Measurements from ENCODE around the gene LRRC14B. TPM values are rescaled to one million over a fixed set of nuclear protein-coding genes. Genes with fewer than 3 reads are reported as not detected.
"Not testable (repeated sequence)": the region's sequence is repeated elsewhere in the genome, so short reads cannot be mapped to it uniquely, and the experiment has no call there.

LRRC14B gene
- total RNA-seq, 1 donor from 2014 or later = 74.9 TPM

DNA sequence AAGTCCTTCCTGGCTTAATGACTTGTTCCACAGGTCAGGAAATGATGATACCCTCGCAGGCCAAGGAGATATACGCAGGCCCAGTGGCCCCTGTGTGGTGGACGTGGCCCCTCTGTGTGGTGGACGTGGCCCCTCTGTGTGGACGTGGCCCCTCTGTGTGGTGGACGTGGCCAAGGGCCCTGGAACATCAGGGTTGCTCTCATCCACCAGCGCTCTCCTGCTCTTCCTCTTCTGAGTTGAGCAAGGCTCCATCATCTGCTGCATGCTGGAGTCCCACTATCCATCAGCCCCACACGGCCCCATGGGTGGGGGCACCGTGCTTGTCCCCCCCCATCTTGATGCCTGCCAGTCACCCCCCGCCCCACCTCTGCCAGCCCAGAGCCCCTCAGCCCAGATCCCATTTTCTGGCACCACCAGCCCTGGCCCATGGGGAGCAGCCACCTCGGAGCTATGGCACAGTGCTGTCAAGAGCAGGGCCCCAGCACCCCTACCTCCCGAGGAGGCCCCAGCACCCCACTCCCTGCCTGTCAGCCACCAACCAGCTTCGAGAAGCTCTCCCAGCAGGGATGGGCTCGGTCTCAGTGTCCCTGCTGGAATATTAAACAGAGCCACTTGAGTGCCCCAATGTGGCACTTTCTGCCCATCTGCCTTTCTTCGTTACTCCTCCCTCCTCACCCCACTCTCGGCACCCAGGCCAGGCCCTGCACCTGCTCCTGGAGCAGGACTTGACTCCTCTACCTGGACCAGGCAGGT lies 8.1 kb downstream of the LRRC14B start:
- intact Hi-C loops (cut with DNase I) = no loop called here
- DNase-seq (ENCODE audit: missing footprints) (no peak), ATAC-seq (no peak)

DNA sequence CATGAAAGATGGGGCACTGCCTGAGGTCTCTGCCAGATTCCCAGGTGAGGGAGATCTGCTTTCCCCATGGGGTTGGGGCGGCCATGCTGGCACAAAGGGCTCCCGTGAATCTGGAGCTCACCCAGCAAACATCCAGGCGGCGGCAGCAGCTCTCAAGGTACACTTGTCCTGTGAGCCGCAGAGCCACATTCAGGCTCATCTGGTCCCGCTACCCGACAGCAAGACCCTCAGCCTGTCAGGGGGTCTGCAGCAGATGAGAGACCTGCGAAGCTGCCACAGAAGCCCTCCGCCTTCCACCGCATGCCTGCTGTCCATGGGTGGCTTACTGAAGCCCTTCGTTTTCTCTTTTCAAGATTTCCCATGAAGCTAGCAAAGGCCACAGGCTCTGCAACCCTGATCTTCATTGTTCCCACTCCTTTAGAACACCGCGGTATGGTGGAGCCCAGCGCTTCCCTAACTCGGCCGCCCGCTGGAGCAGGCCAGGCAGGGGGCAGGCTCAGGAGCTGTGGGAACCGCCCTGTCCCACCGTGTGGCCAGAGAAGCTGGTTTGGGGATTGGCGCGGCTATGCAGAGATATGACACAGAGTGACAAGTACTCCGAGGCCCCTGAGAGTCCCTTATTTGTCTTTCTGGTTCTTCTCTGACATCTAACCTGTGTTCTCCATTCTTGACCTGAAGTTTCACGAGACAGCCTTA lies 8.8 kb downstream of the LRRC14B start:
- intact Hi-C loops (cut with DNase I) = no loop called here
- DNase-seq (ENCODE audit: missing footprints) (no peak), ATAC-seq (no peak)

DNA sequence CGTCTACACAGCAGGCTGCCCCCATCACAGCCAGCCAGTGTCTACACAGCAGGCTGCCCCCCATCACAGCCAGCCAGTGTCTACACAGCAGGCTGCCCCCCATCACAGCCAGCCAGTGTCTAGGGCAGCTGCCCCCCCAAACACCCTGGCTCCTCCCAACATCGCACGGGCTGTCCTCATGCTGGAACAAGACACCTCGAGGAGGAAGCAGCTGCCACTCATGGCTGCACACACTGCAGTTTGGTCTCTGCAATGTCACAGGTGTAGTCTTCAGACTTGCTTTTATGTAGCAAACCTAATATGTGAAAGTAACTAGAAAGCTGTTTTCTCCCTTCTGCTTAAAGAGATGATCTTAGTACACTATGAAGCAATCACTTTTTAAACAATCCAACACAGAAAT lies 9.7 kb downstream of the LRRC14B start:
- ATAC-seq = no peak
- intact Hi-C loops (cut with DNase I) = no loop called here
- no peak for DNase-seq (ENCODE audit: missing footprints)

DNA sequence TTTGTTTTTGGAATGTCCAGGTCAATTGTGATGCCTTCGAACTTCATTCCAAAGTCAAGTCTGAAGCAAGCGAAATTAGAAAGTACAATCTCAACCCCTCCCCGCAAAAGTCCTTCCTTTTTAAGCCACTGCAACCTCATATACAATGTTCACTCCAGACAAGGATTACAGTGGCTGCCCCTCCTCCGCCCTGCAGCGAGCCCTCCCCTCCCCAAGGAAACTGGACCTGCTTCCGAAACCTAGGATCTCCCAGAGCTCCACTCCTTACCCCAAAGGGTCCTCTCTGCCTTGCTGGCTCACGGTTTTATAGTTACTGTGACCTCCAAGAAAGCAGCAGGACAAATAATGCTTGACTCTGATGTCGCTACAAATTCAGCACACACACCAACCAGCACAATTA lies 10.4 kb downstream of the LRRC14B start:
- DNase-seq (ENCODE audit: missing footprints) (no peak), ATAC-seq (no peak)
- intact Hi-C loops (cut with DNase I) = no loop called here

DNA sequence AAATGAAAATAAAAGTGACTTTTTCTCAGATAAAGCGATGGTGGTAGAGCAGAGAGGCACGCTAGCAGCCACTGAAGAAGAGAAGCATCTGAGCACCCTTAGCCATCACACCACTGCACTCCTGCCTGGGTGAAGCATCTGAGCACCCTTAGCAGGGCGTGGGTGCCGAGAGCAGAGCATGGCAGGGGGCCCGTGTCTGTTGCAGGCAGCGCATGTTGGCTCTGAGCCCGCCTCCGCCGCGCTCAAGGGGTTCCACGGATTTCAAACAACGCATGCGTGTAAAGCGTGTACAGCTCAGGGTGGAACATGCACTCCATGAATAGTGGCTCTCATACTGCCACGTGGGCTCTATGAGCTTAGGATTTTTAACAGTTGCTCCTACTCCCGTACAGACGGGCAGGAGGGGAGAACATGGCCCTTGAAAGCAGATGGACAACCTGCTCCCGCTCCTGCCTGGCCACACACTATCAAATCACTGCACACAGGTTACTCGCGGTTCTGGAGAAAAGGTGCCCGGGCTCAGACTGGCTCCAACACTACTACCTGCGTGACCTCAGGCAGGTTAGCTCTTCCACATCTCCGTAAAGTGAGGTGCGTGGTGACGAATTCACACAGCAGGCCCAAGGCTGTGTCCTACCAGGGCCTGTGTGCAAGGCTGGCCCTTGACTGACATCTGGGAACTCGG lies 12.1 kb downstream of the LRRC14B start:
- intact Hi-C loops (cut with DNase I) = no loop called here
- ATAC-seq (no peak), DNase-seq (ENCODE audit: missing footprints) (no peak)

DNA sequence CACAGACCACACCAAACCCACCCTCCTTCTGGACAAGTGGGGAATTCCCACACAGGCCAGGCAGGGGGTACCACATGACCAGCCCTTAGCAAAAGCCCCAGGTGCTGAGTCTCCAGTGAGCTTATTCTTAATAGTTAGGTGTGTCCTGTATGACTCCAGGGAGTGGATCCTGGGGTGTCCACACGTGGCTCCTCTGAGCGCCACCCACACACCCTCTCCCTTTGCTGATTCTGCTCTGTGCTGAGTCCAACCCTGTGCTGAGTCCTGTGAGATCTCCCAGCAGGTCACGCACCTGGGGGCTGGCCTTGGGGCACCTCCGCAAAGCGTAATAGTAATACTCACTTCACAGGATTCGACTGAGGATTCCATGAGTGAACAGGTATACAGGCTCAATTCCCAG lies 12.7 kb downstream of the LRRC14B start:
- intact Hi-C loops (cut with DNase I) = no loop called here
- no peak for DNase-seq (ENCODE audit: missing footprints)
- ATAC-seq = no peak

DNA sequence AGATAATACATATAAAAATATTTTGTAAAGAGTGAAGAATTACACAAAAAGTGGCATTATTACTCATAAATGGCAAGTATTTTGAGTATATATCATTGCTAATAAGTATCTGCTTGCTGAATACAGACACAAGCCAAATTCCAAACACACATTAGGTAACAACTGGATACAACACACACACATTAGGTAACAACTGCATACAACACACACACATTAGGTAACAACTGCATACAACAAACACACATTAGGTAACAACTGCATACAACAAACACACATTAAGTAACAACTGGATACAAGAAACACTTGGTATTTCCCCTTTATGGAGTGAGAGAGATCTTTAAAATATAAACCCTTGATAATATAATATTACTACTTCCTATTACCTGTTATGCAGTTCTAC lies 13.2 kb downstream of the LRRC14B start:
- no peak for DNase-seq (ENCODE audit: missing footprints)
- intact Hi-C loops (cut with DNase I) = no loop called here
- ATAC-seq = no peak

DNA sequence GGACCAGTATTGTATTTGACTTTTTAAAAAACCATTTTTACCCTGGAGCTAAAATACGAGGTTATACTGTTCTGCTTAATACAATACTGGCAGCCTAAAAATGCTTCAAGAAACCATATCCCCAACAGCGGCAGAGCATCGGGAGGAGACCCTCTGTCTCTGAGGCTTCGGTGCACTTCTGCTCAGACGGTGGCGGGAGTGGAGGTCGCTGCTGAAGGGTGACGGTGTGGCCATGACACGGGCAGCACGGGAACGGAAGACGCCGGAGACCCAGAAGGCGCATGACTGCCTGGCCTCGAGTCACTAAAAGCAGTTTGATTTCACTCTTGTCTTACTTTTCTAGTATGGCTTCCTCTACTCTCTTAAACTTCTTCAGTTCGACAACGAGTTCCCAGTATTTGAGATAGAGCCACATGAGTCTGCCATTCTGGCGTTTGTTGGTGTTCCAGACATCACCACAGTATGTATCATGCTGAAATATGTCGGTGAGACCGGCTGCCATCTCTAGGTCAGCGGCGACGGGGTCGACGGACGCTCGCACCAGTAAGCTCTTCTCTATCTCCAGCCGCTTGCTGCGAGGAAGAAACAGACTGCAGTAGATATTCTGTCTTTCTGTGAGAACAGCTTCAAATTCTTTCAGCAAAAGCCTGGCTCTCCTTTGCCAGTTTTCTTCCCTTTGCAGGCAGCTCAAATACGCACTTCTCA lies 13.8 kb downstream of the LRRC14B start:
- DNase-seq (ENCODE audit: missing footprints) (no peak), ATAC-seq (no peak)
- intact Hi-C loops (cut with DNase I) = no loop called here

DNA sequence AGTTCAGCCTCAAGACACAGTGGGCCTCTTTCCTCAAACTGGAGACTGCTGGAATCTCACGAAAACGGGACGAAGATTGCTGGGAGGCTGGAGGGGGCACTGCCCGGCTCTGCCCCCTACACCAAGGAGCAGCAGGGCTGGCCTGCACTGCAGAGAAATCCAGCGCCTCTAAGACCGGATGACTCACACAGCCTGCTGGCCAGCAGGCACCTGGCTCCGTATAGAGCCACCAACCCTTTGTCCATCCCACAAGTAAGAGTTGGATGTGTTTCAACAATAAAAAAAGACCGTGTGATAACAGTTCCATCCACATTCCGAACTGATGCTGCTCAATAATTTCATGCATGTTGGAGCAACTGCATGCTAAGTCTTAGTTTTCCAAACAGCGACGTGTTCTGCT lies 15.1 kb downstream of the LRRC14B start:
- intact Hi-C loops (cut with DNase I) = no loop called here
- ATAC-seq = peak; percentile 93
- DNase-seq (ENCODE audit: missing footprints) = no peak

DNA sequence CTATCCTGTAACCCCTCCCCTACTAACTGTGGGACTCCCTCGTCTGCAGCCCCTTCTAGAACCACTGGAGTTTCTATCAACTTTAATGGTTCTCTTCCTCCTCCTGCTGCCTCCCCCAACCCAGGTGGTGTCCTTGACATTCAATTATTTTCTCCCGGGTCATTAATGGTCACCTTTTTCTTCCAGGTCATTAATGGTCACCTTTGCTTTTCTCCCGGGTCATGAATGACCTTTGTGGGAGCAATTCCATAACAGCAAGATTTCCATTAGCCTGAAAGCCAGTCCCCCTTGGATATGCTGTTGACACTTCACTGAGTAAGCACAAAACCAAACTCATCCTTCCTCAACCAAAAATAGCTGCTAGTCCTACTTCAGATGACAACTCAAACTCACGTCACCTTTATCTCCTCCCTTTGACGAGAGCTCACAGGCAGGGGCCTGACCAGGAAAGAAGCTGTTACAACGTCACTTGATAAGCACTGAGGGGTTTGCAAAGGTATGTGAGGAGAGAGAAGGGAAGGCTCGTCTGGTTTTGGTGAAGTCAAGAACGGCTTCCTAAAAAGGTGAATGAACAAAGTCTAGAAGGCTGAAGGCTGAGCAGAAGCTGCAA lies 15.7 kb downstream of the LRRC14B start:
- intact Hi-C loops (cut with DNase I) = no loop called here
- ATAC-seq = peak; percentile 43
- no peak for DNase-seq (ENCODE audit: missing footprints)

DNA sequence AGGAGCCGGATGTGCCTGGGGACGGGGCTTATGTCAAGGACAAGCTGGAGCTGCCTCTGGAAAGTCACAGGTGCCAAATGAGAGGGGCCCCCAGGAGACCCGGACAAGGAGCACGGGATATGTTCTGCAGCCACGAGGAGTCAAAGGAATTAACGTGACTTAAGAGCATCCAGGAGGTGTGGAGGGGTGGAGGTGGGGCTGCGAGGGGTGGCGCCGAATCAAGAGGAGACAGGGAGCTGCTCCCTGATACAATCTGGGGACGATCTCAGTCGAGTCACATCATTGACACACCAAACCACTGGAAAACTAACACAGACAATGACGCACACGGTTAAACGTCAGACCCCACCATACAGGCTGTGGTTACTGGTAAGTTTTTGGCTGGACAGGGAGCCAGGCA lies 16.3 kb downstream of the LRRC14B start:
- ATAC-seq = no peak
- no peak for DNase-seq (ENCODE audit: missing footprints)
- intact Hi-C loops (cut with DNase I) = no loop called here

DNA sequence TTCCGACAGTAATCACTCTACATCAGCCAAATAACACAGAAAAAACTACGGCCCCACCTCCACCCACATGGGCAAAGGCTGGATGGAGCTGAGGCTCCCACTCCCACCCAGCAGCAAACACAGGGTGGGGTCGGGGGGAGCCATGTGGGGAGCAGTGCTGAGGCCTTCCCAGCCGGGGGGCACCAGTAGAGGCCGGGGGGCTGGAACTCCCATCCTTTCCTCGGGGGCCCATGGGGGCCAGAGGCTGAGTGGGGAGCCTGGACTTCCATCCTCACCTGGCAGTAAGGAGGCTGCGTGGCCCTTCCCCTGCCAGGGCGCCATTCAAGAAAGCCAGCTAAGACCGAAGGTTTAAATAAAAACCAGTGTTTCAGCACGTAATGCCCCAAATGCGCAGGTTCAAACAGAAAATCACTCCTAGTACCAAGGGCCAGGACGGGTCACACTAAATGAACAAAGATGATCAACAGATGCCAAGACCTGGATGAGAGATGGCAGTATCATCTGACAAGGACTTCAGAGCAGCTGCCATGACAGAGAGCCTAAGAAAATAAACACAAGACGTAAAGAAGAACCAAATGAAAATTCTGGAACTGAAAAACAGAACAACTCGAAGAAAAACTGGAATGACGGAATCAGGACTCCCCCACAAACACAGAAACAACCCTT lies 17.3 kb downstream of the LRRC14B start:
- intact Hi-C loops (cut with DNase I) = no loop called here
- ATAC-seq (no peak), DNase-seq (ENCODE audit: missing footprints) (no peak)

DNA sequence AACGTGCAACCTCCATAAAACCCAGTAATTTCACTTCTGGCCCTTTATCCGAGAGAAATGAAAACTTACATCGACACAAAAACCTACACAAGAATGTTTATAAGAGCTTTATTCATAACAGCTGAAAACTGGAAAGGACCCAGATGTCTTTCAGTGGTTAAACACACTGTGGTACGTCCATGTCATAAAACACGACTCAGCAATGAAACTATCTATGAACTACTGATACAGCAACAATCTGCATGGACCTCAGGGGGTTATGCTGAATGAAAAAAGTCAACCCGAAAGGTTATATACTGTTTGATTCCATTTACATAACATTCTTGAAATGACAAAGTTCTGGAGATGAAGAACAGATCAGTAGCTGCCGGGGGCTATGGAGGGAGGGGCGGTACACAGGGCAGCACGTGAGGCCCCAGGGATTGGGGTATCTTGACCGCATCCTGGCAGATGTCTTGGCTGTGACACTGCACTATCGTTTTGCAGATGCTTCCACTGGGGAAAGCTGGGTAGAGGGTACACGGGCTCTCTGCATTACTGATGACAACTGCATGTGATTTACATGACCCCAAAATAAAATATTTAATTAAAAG lies 22.6 kb downstream of the LRRC14B start:
- ATAC-seq (no peak), DNase-seq (ENCODE audit: missing footprints) (no peak)
- intact Hi-C loops (cut with DNase I) = no loop called here

DNA sequence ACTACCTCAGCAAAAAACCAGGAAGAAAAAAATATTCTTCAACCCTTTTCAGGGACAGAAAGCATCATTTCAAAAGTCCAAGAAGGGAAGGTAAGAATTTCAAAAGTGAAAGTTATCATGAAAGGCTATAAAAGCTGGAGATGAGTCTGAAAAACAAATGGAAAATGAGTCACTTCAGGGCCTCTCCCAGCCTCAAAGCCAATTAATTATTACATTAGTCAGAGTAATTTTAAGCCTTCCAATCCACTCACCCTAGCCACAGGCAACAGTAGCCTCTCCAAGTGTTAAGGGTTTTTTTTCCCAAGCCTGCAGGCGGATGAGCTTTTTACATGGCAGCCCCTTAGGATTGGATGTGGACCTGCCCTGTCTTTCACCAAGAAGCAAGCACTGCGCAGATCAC lies 24.0 kb downstream of the LRRC14B start:
- intact Hi-C loops (cut with DNase I) = loop anchor here (5.0 kb wide), 1 partner anchor 257 kb away; no protein-coding TSS in a partner anchor
- DNase-seq (ENCODE audit: missing footprints); ATAC-seq: not testable (repeated sequence)

DNA sequence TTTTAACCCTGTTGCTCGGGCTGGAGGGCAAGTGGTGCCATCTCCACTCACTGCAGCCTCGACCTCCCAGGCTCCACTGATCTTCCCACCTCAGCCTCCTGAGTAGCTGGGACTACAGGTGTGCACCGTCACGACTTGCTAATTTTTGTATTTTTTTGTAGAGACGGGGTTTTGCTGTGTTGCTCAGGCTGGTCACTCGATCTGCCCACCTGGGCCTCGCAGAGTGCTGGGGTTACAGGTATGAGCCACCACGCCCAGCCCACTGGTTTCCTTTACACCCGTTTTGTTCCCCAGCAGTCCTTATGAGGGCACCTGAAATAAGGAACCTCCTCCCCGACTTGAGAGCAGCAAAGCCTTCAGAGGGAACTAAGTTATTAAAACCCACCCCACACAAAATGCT lies 24.8 kb downstream of the LRRC14B start:
- DNase-seq (ENCODE audit: missing footprints); ATAC-seq: not testable (repeated sequence)
- intact Hi-C loops (cut with DNase I) = loop anchor here (5.0 kb wide), 1 partner anchor 256 kb away; no protein-coding TSS in a partner anchor

DNA sequence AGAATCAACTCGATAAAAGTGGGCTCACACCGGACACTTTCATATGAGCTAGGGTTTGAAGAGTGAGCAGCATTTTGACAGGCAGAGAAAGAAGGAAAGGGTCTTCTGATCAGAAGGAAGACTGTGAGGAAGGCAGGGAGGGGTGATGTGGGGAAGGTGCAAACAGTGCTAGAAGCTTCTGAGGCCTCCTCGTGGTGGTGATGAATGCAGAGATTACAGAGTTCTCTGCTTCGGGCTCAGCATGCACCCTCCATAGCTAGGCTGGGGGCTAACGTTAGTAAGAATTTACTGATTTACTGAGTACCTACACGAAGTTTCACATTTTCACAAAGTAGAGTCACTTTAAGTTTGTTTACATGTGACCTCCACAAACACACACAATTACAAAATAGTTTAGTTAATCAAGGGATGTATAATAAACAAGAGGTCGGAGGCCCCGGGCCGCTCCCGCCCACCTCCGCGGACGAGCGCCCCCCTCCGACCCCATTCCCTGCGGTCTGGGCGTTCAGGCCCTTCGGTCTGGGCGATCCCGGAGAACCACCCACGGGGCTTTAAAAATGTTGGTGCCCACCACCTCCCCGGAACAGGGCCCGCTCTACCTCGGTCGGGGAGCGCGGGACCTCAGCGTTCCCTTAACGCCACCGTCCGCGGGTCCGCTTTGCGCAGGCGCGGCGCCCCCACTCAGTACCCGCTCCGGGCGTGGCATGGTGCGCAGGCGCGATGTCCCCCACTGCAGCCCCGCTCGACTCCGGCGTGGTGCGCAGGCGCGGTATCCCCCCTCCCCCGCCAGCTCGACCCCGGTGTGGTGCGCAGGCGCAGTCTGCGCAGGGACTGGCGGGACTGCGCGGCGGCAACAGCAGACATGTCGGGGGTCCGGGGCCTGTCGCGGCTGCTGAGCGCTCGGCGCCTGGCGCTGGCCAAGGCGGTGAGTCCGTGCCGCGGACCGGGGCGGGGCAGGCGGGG lies 26.5 kb downstream of the LRRC14B start, which contains the start of the genes CCDC127 and SDHA:
Gene CCDC127 (minus strand): TSS at position 660 of the 963 bp plus-strand sequence. CDS start 1,304 bp downstream, outside the sequence.
Gene SDHA (plus strand): TSS at position 827 of the 963 bp plus-strand sequence. CDS start 36 bp downstream, at position 863.
- DNase-seq (ENCODE audit: missing footprints) (peak; percentile 98), ATAC-seq (peak; percentile 97)
- intact Hi-C loops (cut with DNase I) = loop anchor here (2.0 to 5.0 kb wide), 2 partner anchors 27 to 255 kb away; partner anchors contain the start of gene LRRC14B
